ENCODE data around the gene MAPK8. TPM values are rescaled to one million over a fixed set of nuclear protein-coding genes. Genes with fewer than 3 reads are reported as not detected.

The MAPK8 gene
- total RNA-seq, 1 donor from 2014 or later: 57.1 TPM

DNA sequence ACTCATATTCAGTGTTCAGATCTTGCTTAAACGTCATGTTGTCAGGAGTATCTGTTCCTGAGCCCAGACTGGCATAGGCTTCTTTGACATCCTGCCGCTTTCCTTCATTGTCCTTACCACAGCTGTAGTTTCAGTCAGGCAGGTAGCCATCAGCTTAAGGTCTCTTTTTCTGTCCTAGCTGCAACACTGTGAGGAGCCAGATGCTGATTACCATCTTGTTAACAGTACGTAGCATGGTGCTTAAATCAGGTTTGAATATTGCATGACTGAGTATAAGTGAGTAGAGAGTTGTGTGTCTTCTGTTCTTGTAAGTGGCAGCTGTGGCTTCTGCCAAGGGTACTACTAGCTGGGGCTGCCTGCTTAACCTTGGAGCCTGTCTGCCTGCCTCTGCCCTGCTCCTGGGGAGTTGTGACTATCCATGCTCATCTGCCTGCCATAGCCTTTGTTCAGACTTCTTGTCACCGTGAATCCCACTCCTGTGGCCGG lies 92.6 kb downstream of the MAPK8 start:
- Mint-ChIP-seq H3K27ac (ENCODE audit: unreplicated experiment) (peak overlapping the region; percentile 24), H3K27me3 (ENCODE audit: unreplicated experiment) (no peaks in the 10 kb centered on the region), H3K4me3 (ENCODE audit: unreplicated experiment) (no peak overlapping the region), H3K36me3 (ENCODE audit: unreplicated experiment) (no peaks in the 10 kb centered on the region), H3K9me3 (ENCODE audit: unreplicated experiment) (no peaks in the 10 kb centered on the region), H3K4me1 (ENCODE audit: unreplicated experiment) (peaks cover 27% of the 10 kb centered on the region)
- no peak for DNase-seq (ENCODE audit: extremely low spot score, unreplicated experiment)
- TF ChIP-seq, protein P1, sequence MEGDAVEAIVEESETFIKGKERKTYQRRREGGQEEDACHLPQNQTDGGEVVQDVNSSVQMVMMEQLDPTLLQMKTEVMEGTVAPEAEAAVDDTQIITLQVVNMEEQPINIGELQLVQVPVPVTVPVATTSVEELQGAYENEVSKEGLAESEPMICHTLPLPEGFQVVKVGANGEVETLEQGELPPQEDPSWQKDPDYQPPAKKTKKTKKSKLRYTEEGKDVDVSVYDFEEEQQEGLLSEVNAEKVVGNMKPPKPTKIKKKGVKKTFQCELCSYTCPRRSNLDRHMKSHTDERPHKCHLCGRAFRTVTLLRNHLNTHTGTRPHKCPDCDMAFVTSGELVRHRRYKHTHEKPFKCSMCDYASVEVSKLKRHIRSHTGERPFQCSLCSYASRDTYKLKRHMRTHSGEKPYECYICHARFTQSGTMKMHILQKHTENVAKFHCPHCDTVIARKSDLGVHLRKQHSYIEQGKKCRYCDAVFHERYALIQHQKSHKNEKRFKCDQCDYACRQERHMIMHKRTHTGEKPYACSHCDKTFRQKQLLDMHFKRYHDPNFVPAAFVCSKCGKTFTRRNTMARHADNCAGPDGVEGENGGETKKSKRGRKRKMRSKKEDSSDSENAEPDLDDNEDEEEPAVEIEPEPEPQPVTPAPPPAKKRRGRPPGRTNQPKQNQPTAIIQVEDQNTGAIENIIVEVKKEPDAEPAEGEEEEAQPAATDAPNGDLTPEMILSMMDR (IDR thresholded peaks at IDR 0.05): no peak

DNA sequence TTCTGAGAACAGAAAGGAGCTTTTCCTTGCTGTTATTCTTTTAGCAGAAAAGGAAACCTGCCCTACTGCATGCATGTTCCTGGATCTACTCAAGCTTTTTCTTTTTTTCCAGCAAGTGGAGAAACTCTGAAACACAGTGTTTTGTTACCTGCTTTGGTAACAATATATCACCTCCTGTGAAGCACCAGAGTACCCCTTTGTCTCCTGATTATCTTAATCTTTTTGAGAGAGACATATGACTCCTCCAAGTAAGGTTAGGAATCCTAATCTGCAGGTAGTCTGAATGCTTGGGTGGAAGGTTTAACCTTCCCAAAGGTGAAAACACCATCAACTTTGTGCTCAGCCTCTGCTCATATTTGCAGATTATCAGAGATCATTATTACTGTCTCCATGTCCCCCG lies 93.1 kb downstream of the MAPK8 start:
- Mint-ChIP-seq H3K4me3 (ENCODE audit: unreplicated experiment) (no peak overlapping the region), H3K9me3 (ENCODE audit: unreplicated experiment) (no peaks in the 10 kb centered on the region), H3K27ac (ENCODE audit: unreplicated experiment) (peak overlapping the region; percentile 24), H3K36me3 (ENCODE audit: unreplicated experiment) (peaks cover 2% of the 10 kb centered on the region), H3K4me1 (ENCODE audit: unreplicated experiment) (peaks cover 27% of the 10 kb centered on the region), H3K27me3 (ENCODE audit: unreplicated experiment) (no peaks in the 10 kb centered on the region)
- DNase-seq (ENCODE audit: extremely low spot score, unreplicated experiment): no peak
- TF ChIP-seq, protein P1 (IDR thresholded peaks at IDR 0.05): no peak

GRCh38 chr10:48400129-48400849 lies 93.8 kb downstream of the MAPK8 start:
- TF ChIP-seq, protein P1 (IDR thresholded peaks at IDR 0.05): no peak
- DNase-seq (ENCODE audit: extremely low spot score, unreplicated experiment): no peak
- Mint-ChIP-seq H3K27ac (ENCODE audit: unreplicated experiment) (peak overlapping the region; percentile 74), H3K4me3 (ENCODE audit: unreplicated experiment) (no peak overlapping the region), H3K36me3 (ENCODE audit: unreplicated experiment) (peaks cover 4% of the 10 kb centered on the region), H3K4me1 (ENCODE audit: unreplicated experiment) (peaks cover 27% of the 10 kb centered on the region), H3K27me3 (ENCODE audit: unreplicated experiment) (no peaks in the 10 kb centered on the region), H3K9me3 (ENCODE audit: unreplicated experiment) (no peaks in the 10 kb centered on the region)

- no peaks in the 10 kb centered on the region for H3K9me3 Mint-ChIP-seq (ENCODE audit: unreplicated experiment)
- no peak overlapping the region for H3K4me3 Mint-ChIP-seq (ENCODE audit: unreplicated experiment)
- H3K4me1 Mint-ChIP-seq (ENCODE audit: unreplicated experiment): peaks cover 27% of the 10 kb centered on the region
- H3K27me3 Mint-ChIP-seq (ENCODE audit: unreplicated experiment): no peaks in the 10 kb centered on the region
- TF ChIP-seq, protein P1 (IDR thresholded peaks at IDR 0.05): no peak
- peaks cover 6% of the 10 kb centered on the region for H3K36me3 Mint-ChIP-seq (ENCODE audit: unreplicated experiment)
- peak overlapping the region; percentile 74 for H3K27ac Mint-ChIP-seq (ENCODE audit: unreplicated experiment)
- no peak for DNase-seq (ENCODE audit: extremely low spot score, unreplicated experiment)
Observed at GRCh38 chr10:48400850-48401220, 94.4 kb downstream of the MAPK8 start.

GRCh38 chr10:48404646-48405045 lies 98.2 kb downstream of the MAPK8 start:
- no peaks in the 10 kb centered on the region for H3K9me3 Mint-ChIP-seq (ENCODE audit: unreplicated experiment)
- no peaks in the 10 kb centered on the region for H3K27me3 Mint-ChIP-seq (ENCODE audit: unreplicated experiment)
- H3K27ac Mint-ChIP-seq (ENCODE audit: unreplicated experiment): no peak overlapping the region
- TF ChIP-seq, protein P1 (IDR thresholded peaks at IDR 0.05): no peak
- DNase-seq (ENCODE audit: extremely low spot score, unreplicated experiment): no peak
- no peak overlapping the region for H3K4me3 Mint-ChIP-seq (ENCODE audit: unreplicated experiment)
- peaks cover 19% of the 10 kb centered on the region for H3K4me1 Mint-ChIP-seq (ENCODE audit: unreplicated experiment)
- H3K36me3 Mint-ChIP-seq (ENCODE audit: unreplicated experiment): peaks cover 10% of the 10 kb centered on the region
